ENCODE data around the gene CCL19. TPM values are rescaled to one million over a fixed set of nuclear protein-coding genes. Genes with fewer than 3 reads are reported as not detected.

Gene CCL19
- total RNA-seq, 2 experiments from 2014 or later, result not detected

GRCh38 chr9:34652602-34653000, 38.5 kb downstream of the CCL19 start:
- BruUV-seq (replicated peaks), result no TSS peak
- ChIA-PET CTCF (ENCODE audit: unreplicated experiment) (no interaction called here), POLR2A (no interaction called here)
- Histone ChIP-seq H3K4me2 (ENCODE audit: low read length) (no peak overlapping the region), H4K20me1 (ENCODE audit: insufficient read depth, low read length) (no peaks in the 10 kb centered on the region), H3K27ac (ENCODE audit: low read depth, low read length, poor library complexity, severe bottlenecking) (no peak overlapping the region), H3K36me3 (ENCODE audit: insufficient read depth, low read length) (peaks cover 23% of the 10 kb centered on the region), H3K4me1 (ENCODE audit: insufficient read depth, low read length, poor library complexity, severe bottlenecking) (peaks cover 10% of the 10 kb centered on the region), H3K9me2 (ENCODE audit: insufficient read depth, low read length) (no peaks in the 10 kb centered on the region), H3K4me3 (ENCODE audit: low read depth, low read length, poor library complexity, severe bottlenecking) (no peak overlapping the region), H2AFZ (ENCODE audit: low read length) (no peak overlapping the region), H3K9me3 (ENCODE audit: low read length) (no peaks in the 10 kb centered on the region), H3K79me2 (ENCODE audit: insufficient read depth, low read depth, low read length) (peaks cover 5% of the 10 kb centered on the region; the same call in 1 of the 2 replicates)
- no peak for DNase-seq (ENCODE audit: low spot score)
- TF ChIP-seq CTCF (conservative IDR thresholded peaks at IDR 0.05; ENCODE audit: low read length) (no peak), EZH2phosphoT487 (IDR thresholded peaks at IDR 0.05; ENCODE audit: borderline replicate concordance, low read depth, low read length) (no peak)
- intact Hi-C loops (cut with micrococcal nuclease; ENCODE audit: unreplicated experiment), result no loop called here

- CTCF ChIA-PET (ENCODE audit: unreplicated experiment), result no interaction called here
- no peak for TF ChIP-seq EZH2phosphoT487 (IDR thresholded peaks at IDR 0.05; ENCODE audit: borderline replicate concordance, low read depth, low read length)
- no peak for TF ChIP-seq CTCF (conservative IDR thresholded peaks at IDR 0.05; ENCODE audit: low read length)
- H3K36me3 ChIP-seq (ENCODE audit: insufficient read depth, low read length), result peaks cover 23% of the 10 kb centered on the region
- no peaks in the 10 kb centered on the region for H3K9me3 ChIP-seq (ENCODE audit: low read length)
- no peaks in the 10 kb centered on the region for H3K9me2 ChIP-seq (ENCODE audit: insufficient read depth, low read length)
- peaks cover 14% of the 10 kb centered on the region for H3K4me1 ChIP-seq (ENCODE audit: insufficient read depth, low read length, poor library complexity, severe bottlenecking)
- H2AFZ ChIP-seq (ENCODE audit: low read length), result no peak within 1 kb of the TSS
- H3K4me2 ChIP-seq (ENCODE audit: low read length), result peak within 1 kb of the TSS; percentile 35; the same call in 1 of the 2 replicates
- H3K79me2 ChIP-seq (ENCODE audit: insufficient read depth, low read depth, low read length), result peaks cover 11% of the 10 kb centered on the region; the same call in 1 of the 2 replicates
- no TSS peak for BruUV-seq (replicated peaks)
- no peak within 1 kb of the TSS for H3K27ac ChIP-seq (ENCODE audit: low read depth, low read length, poor library complexity, severe bottlenecking)
- intact Hi-C loops (cut with micrococcal nuclease; ENCODE audit: unreplicated experiment), result no loop called here
- H3K4me3 ChIP-seq (ENCODE audit: low read depth, low read length, poor library complexity, severe bottlenecking), result no peak within 1 kb of the TSS
- peak; percentile 33 for DNase-seq (ENCODE audit: low spot score)
- POLR2A ChIA-PET, result interaction anchor here (1.1 kb wide), 1 partner anchor 15 kb away, joined by 3 read pairs; the partner anchor contains the start of gene SIGMAR1
- no peaks in the 10 kb centered on the region for H4K20me1 ChIP-seq (ENCODE audit: insufficient read depth, low read length)
Measured at GRCh38 chr9:34651876-34652601, 39.0 kb downstream of the CCL19 start, which contains the start of gene IL11RA. TSS of gene IL11RA (plus strand) at chr9:34652185. CDS start at chr9:34655218, 3,033 bp downstream.

- Histone ChIP-seq H3K4me2 (ENCODE audit: low read length) (no peak overlapping the region), H3K9me3 (ENCODE audit: low read length) (no peaks in the 10 kb centered on the region), H3K36me3 (ENCODE audit: insufficient read depth, low read length) (peaks cover 23% of the 10 kb centered on the region), H3K79me2 (ENCODE audit: insufficient read depth, low read depth, low read length) (peaks cover 11% of the 10 kb centered on the region; the same call in 1 of the 2 replicates), H3K27ac (ENCODE audit: low read depth, low read length, poor library complexity, severe bottlenecking) (no peak overlapping the region), H2AFZ (ENCODE audit: low read length) (no peak overlapping the region), H4K20me1 (ENCODE audit: insufficient read depth, low read length) (no peaks in the 10 kb centered on the region), H3K9me2 (ENCODE audit: insufficient read depth, low read length) (no peaks in the 10 kb centered on the region), H3K4me1 (ENCODE audit: insufficient read depth, low read length, poor library complexity, severe bottlenecking) (peaks cover 14% of the 10 kb centered on the region), H3K4me3 (ENCODE audit: low read depth, low read length, poor library complexity, severe bottlenecking) (no peak overlapping the region)
- intact Hi-C loops (cut with micrococcal nuclease; ENCODE audit: unreplicated experiment), result no loop called here
- DNase-seq (ENCODE audit: low spot score), result no peak
- POLR2A ChIA-PET, result interaction anchor here (1.1 kb wide), 1 partner anchor 14 kb away, joined by 3 read pairs; the partner anchor contains the start of gene SIGMAR1
- BruUV-seq (replicated peaks), result no TSS peak
- CTCF ChIA-PET (ENCODE audit: unreplicated experiment), result no interaction called here
- TF ChIP-seq EZH2phosphoT487 (IDR thresholded peaks at IDR 0.05; ENCODE audit: borderline replicate concordance, low read depth, low read length), result no peak
- TF ChIP-seq CTCF (conservative IDR thresholded peaks at IDR 0.05; ENCODE audit: low read length), result no peak
Measured at GRCh38 chr9:34651321-34651720, 39.8 kb downstream of the CCL19 start.
